Stimulated activated CD8-positive, alpha-beta memory T cell treated with anti-CD3 and anti-CD28 coated beads, Interleukin-4, amount 100 ng/mL, for 4 hours (primary cell): ENCODE results near the gene GTSE1.

Experiments used
- DNase-seq, 2 donors: peaks; one replicate each; pipeline ENCODE4 v3.0.0-alpha.2; 2020; ENCODE audit warnings: low read depth in 2 of 2, low spot score in 1 of 2

The GTSE1 gene

DNA sequence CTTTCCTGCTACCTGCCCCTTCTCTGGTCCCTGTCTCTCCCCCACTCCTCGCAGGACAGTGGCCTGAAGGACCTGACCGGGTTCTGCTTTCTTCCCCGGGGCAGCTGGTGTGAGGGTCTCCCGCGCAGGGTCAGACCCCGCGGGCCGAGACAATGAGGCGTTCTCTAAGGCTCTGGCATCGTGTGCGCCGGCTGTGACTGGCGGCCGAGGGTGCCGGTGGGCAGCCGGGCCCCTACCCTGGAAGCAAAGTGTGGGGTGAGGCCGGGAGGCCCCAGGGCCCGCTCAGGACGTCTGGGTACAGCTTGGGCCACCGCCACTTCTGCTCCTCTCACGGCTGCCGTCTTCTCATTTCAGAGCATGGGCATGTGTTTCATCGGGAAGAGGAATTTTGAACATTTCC lies 55.1 kb downstream of the GTSE1 start:
- no peak for DNase-seq

DNA sequence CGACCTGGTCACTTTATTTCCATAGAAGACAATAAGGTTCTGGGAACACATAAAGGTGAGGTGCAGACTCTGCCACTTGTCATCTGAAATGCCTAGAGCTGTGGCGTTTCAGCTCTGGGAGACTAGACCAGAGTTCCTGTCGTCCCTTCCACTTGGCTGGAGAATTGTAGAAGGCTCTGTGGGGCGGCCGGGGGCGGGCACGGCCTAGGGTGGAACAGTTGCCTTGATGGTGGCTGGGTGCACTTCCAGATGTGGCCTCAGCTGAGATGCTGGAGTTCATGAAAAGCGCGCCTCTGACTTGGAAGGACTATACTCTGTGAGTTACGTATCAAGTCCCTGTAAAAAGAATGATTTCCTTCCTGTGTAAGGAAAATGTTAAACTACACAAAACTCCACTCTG lies 55.6 kb downstream of the GTSE1 start:
- DNase-seq, result no peak

DNA sequence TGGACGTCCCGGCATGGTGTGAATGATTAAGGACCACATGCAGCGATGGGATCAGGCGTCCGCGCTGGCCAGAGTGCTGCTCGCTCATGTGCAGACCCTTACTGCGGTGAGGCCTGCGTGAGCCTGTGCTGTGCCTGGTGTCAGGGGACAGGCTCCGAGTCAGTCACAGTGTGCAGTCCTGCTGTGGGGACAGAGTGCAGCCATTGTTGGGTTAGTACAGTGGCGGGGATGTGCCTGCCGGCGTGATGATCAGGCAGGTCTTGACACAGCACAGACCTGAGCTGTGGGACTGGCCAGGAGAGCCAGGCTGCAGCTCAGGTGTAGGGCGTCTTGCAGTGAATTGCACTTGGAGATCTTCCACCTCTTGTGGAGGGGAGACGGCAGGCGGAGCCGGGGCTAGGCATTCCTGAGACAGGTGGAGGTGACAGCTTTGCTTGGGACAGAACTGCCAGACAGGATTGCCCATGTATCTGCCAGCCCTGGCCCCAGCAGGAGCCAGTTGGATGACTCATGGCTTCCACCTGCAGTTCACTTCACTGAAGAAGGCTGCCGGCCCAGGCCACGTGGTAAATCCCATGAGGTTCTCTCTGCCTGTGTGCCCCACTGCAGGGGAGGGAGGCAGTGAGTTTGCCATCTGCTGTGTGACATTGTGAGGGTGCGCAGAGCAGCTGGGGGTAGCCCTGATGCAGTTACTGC lies 56.2 kb downstream of the GTSE1 start:
- no peak for DNase-seq

DNA sequence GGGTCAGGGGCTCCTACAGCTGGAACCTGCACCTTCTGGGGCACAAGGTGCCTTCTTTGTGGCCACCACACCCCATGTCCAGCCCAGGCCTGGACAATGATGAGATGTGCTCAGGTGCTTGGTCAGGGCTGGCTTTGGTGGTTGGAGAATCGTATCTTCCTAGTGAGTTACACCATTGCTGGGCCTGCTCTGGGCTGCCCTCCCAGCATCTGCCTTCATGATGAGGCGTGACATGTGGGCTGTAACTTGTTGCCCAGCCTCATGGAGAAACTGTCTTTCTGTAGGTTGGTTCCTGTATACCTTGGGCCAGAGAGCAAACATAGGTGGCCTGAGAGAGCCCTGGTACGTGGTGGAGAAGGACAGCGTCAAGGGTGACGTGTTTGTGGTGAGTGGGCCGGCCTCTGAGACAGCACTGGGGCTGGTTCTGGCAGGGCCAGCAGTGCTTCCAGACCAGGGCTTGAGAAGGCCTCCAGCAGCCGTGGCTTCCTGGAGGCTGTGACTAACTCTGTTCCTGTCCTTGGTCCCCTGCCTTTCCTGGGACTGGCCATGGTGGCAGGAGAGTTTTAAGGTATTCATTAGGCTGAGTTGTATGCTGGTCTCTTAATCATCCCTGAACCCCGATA lies 56.9 kb downstream of the GTSE1 start:
- no peak for DNase-seq

- DNase-seq, result no peak
Measured at GRCh38 chr22:46354176-46354992, 57.7 kb downstream of the GTSE1 start.

GRCh38 chr22:46354993-46355305 lies 58.3 kb downstream of the GTSE1 start:
- DNase-seq, result no peak

GRCh38 chr22:46355369-46355995 lies 58.8 kb downstream of the GTSE1 start:
- no peak for DNase-seq

DNA sequence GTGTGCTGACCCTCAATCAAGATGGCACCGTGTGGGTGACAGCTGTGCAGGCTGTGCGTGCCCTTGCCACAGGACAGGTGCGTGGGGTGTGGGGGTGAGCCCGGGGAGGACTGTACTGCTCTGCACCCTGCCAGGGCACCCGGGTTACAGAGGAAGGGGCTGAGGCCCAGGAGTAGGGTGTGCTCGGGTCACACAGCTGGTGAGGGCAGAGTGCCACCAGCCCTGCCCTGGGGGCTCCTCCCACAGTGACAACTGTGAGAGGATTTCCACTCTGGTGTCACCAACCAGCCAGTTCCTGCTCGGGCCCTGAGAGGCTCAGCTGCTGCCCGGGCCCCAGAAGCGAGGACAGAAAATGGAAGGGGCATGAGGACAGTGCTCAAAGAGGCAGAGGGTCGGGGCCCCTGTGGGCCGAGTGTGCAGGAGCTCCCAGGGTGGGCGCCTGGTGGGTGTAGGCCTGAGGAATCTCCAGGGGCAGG lies 59.4 kb downstream of the GTSE1 start:
- DNase-seq, result no peak

DNA sequence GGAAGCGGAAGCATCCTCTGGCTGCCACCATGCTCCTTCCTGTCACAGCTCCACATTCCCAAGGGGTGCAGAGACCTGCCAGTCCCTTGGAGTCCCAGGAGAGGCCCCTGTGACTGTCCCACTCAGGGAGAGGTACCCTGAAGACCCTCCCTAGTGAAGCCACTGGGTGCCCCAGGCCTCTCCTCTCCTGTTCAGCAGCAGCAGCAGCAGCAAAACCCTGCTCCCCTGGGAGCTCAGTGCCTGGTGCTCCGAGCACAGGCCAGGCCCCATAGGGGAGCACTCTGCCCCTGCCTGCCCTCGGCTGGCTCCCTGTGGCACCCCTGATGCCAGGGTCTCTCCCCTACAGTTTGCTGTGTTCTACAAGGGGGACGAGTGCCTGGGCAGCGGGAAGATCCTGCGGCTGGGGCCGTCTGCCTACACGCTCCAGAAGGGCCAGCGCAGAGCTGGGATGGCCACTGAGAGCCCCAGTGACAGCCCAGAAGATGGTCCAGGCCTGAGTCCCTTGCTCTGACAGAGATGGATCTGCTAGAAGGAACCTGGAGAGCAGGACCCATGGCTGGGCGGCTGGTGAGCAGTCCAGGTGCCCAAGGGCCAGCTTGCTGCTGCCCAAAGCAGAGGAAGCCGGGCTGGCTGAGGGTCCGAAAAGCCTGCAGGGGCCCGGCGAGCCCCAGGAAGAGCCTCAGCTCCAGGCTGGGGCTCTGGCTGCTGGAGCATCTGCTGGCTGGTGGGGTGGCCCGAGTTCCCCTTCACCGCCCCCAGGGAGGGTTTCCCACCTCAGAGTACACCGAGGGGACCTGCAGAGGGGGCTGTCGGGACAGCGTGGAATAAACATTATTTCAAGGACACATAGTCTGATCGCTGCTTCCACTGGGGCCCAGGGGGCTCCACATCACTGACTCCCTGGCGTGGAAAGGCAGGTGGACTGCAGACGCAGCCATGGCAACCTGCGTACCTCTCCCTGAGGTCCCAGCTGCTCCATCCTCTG lies 60.1 kb downstream of the GTSE1 start:
- no peak for DNase-seq

GRCh38 chr22:46357711-46358520 lies 61.2 kb downstream of the GTSE1 start:
- DNase-seq, result no peak

DNA sequence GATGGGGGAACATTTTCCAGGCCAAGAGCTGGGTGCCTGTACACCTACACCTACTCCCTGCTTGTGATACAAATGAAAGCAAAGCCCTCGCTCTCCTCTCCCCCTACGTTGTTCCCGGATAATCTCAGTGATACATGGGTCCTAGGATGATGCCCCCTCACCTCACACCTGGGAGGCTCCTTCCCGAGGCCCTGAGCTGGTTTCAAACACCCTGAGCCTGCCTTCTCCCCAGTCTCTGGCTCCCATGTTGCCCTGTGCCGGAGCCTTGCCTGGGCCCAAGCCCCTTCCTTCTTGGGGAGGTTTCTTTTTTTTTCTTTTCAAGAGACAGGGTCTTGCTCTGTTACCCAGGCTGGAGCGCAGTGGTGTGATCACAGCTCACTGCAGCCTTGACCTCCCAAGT lies 62.1 kb downstream of the GTSE1 start:
- DNase-seq, result no peak

DNA sequence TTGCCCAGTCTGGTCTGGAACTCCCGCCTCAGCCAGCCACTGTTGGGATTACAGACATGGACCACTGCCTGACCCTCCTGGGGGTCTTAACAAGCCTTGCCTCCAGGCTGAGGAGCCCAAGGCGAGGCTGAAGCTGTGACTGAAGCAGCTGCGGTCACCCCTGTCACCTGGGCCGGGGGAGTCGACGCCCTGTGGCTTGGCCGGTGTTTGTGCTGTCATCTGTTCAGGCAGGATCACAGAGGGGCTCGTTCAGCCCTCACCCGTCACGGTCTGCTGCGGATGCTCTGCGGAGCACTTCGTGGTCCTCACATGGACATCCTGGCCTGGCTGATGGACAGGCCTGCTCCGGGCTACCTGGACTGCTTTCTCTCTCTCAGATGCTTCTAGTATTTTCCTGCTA lies 62.7 kb downstream of the GTSE1 start:
- DNase-seq, result no peak

GRCh38 chr22:46360097-46360496 lies 63.4 kb downstream of the GTSE1 start:
- no peak for DNase-seq

DNA sequence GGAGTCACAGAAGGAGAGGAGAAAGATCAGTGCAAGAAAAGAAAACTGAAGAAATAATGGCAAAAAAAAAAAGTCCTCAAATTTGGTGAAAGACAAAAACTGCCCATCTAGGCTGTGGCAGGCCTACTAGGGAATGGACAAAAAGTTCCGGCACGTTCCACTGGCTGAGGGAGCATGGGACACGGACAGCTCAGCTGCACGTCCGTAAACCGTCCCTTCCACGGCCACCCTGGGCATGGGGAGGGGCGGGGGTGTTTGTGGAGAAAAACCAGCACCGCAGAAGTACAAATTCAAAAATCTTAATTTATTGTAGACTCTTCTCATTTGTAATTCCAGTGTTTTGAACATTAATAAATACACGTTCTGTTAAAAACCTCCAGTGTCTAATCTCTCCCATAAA lies 64.2 kb downstream of the GTSE1 start:
- DNase-seq, result no peak

- DNase-seq, result no peak
Measured at GRCh38 chr22:46361826-46362202, 65.1 kb downstream of the GTSE1 start.

DNA sequence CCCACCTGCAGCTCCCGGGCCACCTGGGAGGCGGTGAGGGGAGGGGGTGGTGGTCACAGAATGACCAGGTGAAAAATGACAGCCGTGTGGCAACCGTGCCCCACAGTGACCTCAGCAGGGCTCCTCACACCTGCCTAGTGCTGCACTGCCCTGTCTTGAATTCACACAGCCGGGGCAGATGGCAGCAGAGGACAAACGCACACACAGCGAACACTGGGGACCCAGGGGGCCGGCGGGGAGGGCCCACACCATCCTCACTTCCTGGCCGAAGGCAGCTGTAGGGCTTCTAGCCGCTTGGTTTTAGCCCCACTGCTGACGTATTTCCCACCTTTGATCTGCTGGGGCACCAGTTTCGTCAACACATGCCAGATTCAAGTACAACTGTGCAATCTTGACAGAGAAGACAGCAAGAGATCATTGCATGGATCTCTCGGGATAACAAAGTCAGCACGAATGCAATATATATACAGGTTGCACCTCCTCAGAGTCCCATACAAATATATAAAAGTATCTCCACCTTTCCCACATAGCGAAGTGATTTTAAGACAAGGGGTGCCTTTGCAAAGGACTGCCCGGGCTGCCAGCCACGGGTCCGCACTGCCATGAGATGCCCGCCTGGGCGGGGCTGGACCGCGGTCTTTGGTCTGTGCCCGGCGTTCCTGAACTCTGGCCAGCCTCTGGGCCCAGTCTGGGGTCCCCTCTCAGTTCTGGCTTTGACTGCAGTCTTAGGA lies 65.7 kb downstream of the GTSE1 start:
- no peak for DNase-seq

DNA sequence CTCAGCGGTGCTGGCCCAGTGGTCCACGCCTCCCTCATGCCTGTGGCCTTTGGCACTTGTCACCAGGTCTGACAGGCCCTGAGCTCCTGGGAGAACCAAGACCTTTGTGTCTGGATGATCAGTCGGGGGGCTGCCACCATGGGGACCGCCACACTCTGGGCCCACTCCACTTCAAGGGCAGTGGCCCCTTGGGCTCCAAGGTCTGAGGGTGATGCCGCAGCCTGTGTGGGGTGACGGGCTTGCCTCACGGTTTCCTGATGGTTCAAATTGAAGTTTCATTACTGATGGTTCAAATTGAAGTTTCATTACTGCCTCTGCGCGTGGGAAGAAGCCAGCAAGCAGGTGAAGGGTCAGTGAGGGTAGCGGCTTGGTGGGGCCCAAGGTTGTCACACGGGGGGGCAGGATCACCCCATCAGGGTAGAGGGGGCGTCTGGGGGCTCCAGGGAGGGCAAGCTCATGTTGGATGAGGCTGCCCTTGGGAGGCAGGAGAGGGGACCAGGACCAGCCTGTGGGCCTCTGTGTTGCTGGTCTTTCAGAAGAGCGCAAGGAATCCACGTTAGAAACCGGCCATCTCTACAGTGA lies 66.4 kb downstream of the GTSE1 start:
- DNase-seq, result no peak

GRCh38 chr22:46363611-46364321 lies 67.1 kb downstream of the GTSE1 start:
- DNase-seq, result no peak
